Measurements from ENCODE around the gene SULT1C2.

The SULT1C2 gene

DNA sequence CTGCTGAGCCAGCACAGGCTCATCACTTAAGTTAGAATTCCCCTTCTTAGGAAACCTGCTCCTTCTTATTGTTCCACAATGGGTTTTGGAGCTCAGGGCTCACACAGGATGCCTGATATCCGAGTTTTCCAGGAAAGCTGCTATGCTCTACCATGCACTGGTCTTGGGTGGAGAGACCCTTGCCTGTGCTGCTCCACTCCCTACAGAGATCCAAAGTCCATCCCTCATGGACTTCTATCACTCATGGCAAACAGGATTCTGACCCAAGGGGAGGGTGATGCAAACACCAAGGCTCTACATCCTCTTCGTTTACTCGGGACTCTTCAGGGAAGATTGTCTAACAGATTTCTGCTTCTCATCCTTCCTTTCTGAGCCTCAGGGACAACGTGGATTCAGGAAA is 5.2 kb downstream of the SULT1C2 start:
- no peak for DNase-seq (ENCODE audit: low read depth)

DNA sequence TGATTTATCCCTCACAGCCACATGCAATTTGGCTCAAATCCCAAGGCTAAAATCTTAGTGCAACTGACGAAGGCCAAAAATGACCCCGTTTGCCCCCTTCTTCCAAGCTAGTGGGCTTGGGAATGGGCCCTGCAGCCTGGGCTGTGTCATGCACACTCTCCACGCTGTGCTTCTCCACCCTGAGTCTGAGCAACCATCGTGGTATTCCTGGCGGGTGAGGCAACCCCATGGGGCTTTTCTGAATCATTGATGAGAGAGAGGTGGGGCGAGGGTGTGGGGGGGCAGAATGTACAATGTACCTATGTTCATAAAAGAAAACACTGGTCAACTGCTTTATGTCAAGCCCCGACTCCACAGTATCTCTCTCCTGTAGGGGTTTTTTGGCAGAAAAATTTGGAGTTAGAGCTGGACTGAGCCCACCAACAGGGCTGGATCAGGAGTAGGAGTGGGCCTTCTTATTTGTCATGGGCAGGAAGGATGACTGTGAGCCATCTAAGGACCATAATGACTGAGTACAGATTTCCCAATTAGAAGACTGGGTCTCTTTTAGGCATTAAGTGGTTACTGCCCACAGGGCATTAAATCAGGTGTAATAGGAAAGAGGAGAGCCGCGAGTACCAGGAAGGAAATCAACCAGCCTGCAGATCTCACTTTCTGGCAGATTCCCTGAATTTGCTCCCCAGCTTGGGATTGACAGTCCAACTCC is 8.9 kb downstream of the SULT1C2 start:
- DNase-seq (ENCODE audit: low read depth): no peak

DNA sequence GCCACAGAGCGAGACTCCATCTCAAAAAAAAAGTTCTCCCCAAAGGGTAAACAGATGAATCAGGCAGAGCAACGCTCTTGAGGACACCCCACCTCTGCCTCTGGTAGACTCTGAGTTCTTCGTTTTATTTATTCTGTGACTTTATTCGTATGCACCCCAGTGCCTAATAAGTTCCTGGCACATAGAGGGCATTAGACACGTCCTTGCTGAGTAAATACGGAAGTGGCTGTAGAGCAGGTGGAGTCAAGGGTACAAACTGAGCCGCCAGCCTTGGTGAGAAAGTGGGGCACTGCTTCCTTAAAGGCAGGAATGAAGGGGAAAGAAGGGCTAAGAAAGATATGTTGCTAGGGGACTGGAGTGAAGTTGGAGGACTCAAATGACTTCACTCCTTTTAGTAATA is 12.9 kb downstream of the SULT1C2 start:
- no peak for DNase-seq (ENCODE audit: low read depth)

DNA sequence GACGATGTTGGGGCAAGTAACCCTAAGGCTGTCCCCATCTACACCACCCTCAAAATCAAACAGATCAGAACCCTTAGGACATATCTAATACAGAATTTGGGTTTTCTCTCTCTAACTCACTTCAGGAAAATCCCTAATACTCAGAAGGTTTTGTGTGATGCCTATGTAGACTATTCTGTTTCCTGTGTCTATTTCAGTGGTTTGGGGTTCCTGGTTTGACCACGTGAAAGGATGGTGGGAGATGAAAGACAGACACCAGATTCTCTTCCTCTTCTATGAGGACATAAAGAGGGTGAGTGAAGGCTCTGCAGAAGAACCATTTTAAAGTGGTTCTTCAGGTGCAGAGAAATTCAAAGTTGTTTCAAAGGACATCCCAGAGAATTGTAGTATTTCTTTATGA is 16.3 kb downstream of the SULT1C2 start:
- no peak for DNase-seq (ENCODE audit: low read depth)

DNA sequence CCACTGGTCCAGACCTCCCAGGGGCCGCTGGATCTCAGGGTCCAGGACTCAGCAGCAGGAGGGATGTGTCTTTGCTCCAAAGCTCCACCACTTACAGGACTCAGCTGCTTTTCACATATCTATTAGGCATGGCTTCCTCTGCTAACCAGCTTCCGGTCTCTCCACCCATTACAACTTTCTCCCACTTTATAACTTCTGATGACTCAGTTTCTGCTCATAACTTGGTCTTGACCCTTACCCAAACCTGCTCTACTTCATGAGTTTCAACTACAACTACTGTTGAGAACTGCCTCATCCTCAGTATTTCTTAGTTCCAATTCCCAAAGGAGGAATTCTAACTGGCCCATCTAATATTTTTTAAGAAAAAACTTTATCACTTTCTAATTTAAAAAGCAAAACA is 17.2 kb downstream of the SULT1C2 start:
- DNase-seq (ENCODE audit: low read depth): no peak

DNA sequence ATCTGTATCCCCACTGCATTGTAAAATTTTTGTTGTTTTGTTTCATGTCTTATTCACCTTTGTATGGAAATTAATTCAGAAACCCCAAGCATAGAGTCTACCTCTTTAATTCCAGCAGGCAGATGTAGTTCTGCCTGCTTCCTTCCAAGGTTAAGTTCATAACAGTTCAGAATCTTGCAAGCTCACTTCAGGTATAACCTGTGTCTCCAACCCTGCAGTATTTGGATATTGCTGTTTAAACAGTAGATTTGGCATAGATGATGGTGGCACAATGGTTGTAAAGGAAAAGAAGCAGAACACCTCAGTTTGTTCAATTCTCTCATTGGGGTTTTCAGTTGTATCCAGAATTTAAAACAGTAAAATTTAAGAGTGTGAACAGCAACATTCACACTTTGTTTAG is 21.2 kb downstream of the SULT1C2 start:
- no peak for DNase-seq (ENCODE audit: low read depth)

DNA sequence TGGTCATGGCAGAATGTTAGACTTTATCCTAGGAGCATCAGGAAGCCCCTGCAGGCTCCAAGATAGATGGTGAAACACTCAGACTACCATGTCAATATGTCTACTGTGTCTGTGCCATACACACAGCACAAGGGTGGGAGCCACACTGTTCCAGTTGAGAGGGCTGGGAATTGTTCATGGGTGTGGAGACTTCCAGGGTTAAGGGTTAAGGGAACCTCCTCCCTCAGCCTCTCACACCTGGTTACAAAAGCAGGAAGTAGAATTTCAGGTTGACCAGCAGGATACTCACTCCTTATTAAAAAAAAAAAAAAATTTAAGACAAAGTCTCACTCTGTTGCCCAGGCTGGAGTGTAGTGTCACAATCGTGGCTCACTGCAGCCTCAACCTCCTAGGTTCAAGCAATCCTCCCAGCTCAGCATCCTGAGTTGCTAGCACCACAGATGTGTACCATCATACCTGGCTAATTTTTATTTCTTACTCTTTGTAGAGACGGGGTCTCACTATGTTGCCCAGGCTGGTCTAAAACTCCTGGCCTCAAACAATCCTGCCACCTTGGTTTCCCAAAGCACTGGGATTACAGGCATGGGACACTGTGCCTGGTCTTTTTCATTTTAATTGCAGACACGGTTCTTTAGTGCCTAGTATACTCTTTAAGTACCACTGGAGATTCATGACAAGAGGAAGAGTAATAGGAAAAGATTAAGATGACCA is 26.0 kb downstream of the SULT1C2 start:
- DNase-seq (ENCODE audit: low read depth): no peak

DNA sequence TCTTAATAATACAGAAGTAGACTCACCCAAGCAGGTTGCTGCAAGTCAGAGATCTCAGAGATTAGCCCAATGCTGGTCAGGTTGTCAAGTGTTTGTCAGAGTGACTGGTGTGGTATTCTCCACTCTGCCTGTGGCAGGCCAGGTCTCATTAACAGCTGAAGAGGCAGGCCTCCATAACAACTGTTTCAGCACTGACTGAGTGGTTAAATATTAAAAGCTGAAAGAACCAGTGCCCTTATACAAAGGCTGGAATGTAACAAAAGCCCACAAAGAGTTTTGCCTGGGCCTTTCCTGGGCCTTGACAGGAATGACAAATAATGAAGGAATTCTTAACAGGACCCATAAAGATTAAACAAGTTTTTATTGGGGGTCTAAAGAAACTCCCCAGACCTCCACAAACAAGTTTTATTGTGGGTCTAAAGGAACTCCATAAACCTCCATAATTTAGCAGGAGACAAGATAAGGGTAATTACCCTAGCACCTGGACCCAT is 26.8 kb downstream of the SULT1C2 start:
- DNase-seq (ENCODE audit: low read depth): no peak

DNA sequence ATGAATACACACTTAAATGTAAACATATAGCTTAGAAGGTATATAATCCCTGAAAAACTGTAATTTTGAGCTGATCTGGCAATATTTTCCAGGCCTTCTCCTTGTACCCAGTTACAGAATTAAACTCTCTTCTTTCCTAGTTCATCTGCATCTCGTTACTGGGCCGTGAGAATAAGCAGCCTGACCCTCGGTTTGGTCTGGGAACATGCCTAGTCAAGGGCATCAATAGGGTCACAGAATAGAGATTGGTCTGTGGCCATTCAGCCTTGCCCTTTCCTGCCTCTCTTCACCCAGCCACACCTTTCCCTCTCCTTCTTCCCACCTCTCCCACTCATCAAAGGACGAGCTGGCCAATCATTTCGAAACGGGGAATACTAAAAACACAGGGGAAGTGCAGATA is 27.3 kb downstream of the SULT1C2 start:
- DNase-seq (ENCODE audit: low read depth): no peak

DNA sequence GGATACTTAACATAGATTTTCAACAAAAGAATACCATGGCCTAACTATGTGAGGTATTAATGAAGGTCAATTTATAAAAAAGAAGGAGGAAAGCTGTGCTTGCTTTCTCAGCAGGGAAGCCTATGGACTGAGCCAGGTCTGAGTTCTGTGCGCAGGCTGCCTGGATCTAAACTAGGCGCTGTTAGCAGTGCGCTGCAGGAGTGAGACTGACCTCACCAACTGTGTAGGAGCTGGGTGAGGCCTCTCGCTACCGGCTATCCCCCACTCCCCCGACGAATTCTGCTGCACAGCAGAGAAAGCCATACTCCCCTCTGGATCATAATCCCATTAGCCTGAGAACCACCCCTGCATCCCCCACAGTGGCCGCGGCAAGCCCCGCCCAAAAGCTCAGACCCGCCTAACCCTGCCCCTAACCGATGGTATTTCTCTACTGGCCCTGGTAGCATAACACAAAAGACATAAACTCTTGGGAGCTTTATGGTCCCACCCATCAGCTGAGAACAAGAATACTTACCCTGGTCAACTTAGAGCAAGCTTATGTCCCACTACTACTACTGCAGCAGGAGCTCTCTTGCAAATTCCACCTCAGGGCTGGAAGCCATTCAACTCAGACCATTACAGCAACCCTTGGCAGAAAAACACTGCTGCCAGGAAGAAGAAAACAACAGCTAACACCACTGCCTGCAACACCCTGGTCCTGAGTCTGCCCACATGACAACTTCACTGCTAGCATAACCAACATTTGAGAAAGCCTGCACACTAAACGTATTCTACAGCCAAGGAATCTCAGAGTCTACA is 28.0 kb downstream of the SULT1C2 start:
- no peak for DNase-seq (ENCODE audit: low read depth)

DNA sequence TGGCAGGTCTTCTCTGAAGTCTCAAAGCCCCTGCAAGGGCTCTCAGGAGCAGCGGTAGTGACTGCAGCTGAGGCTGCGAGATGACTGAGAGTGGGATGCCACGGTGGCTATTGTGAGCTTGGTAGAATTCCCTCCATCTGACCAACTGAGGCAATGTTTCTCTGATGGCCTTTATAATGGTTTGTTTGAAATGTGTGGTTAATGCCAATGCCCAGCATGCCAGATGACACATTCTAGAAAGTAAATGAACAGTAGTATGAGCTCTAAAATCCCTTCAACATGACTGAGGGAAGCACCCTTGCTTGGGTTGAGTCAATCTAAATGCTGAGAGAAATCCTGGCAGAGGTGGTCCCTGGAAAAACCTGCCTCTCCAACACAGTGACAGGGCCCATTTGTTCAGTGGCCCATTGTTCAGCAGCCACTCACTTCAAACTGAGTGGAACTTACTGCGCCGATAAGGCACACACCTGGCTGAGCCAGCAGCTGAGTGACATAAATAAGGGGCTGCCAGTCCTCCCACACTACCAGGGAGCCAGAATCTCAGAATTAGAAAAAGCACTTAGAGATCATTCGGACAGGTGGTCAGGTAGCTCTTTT is 31.7 kb downstream of the SULT1C2 start:
- DNase-seq (ENCODE audit: low read depth): no peak

DNA sequence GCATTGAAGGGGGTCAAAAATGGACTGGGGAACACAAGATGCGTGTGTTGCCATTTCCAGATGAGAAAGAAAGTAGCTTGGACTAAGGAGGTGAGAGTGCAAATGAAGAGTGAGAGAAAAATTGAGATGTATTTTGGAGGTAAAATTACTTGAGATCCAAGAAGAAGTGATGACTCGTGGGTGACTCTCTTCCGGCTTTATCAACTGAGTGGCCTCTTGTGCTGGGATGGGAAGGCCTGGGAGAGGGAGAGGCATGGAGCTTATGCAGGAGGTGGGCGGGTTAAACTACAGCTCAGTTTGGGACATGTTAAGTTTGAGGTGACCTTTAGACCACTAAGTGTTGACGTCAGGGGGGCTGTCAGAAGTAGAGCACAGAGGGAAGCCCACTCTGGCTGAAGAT is 34.9 kb downstream of the SULT1C2 start:
- DNase-seq (ENCODE audit: low read depth): no peak

DNA sequence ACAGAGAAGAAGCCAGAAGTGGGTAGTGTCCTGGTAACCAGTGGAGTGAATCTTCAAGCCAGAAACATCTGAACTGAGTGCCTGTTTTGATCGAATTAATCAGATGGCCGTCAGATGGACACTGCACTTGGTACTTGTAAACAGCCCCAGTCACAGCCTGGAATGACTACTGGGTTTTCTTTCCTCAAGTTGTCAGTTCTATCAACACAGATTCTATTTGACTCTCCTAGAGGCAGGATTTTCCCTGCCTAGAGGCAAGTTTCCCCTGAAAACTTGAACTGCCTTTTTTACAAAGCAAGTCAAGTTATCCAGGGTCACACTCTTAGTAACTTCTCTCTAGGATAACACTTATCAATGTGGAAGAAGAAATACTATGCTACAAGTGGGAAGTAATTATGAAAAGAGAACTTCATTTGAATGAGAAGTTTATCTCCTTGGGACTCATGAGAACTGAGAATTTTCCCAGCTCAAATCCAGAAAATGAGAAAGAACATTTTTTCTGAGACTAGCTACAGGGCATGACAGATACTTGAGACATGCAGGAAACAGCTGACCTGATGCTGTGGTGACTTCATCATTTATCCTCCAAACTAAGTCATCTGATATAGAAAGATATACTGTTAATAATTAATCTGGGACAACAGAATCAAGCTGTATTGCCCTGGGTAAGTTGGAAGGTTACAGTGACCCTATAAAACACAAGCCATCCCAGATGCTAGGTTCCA is 36.0 kb downstream of the SULT1C2 start:
- DNase-seq (ENCODE audit: low read depth): no peak

DNA sequence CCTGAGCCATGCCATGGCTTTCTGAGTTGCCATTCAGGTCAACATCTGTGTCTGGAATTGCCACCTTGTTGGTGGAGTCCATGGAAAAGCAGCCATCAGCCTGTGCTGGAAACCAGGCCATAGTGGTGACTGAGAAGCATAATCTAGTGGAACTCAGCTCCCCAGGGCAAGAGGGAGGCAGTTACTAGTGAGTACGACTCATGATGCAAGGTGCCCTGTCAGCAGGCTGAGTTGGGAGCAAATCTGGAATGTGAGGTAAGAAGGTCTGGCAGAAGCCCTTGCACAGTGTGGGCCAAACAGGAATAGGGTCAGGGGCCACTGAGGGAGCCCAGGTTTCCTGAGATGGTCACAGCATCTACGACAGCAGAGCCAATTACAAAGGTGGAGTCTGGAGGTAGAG is 37.1 kb downstream of the SULT1C2 start:
- DNase-seq (ENCODE audit: low read depth): no peak

DNA sequence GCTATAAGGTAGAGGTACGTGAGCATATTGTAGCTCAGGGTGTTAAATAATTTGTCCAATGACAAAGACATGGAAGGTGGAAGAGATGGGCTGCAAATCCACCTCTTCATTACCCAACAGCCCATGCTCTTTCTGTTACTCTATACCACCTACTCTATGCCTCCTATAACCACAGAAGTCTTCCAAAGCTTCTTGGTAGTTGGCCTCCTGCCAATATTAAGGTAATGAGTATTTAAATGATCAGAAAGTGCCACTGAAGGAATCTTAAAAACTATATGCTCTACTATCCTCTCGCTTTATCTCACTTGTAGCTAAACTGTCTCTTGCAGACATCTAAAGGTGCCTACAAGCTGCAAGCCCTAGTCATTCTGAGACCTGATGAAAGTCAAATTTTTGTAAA is 41.1 kb downstream of the SULT1C2 start:
- DNase-seq (ENCODE audit: low read depth): no peak

DNA sequence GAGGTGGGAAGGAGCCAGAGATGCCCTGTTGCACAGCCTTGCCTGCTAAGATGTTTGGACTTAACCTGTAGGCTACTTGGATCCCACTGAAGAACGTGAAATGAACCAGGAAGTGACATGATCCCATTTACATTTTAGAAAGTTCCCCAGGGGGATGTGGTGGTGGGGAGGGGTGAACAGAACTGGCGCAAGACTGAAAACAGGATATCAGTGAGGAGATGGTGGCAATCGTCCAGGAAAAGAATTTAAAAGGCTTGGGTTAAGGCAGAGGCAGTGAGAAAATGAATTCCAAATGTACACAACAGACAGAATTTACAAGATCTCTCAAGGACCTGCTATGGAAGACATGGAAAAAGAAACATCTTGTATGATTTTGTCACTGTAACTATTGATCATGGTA is 42.3 kb downstream of the SULT1C2 start:
- DNase-seq (ENCODE audit: low read depth): no peak

DNA sequence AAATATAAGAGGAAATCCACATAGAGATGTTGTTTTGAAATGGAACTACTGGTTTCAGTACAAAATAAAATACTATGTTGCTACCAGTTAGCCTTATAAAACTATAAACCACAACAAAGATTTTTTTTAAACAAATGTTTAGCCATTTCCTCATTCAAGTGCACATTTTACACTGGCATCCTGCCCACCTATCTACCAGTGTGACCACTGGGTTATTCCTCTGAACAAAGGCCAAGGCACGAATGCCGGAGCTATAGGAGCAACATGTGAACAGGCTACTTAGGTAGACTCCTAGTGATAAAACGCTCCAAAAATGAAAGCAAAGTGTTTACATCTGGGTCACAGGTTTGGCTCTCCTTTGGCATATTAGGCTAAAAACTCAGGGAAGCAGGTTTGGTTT is 57.3 kb downstream of the SULT1C2 start:
- DNase-seq (ENCODE audit: low read depth): no peak

DNA sequence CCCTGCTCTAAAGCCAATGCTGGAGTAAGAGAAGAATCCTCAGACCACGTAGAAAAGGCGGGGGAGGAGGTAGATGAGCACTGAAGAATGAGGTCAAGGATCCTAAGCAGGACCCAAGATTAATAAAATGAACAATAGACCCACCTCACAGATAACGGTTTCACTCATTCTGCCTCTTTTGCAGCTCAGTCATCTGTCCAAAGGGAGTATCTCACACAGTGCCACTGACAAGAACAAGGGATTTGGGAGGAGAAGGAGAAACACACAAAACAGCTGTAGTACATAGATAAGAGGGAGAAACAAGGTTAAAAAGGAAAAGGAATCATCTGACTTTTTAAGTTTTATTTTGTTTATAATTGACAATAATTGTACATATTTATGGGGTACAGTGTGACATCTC is 58.1 kb downstream of the SULT1C2 start:
- no peak for DNase-seq (ENCODE audit: low read depth)

DNA sequence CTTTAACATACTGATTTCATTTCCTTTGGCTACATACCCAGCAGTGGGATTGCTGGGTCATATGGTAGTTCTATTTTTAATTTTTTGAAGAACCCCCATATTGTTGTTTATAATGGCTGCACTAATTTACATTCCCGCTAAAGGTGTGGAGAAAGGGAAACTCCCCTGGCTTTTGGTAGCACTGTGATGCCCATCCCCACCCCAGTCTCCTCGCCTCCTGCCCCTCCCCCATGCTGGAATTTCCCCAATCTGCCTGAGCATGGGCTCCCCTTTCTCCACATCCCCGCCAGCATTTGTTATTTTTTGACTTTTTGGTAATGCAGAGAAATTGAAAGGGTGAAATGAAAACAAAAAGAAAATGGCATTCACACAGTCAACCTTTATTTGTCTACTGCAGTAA is 59.1 kb downstream of the SULT1C2 start:
- DNase-seq (ENCODE audit: low read depth): no peak

DNA sequence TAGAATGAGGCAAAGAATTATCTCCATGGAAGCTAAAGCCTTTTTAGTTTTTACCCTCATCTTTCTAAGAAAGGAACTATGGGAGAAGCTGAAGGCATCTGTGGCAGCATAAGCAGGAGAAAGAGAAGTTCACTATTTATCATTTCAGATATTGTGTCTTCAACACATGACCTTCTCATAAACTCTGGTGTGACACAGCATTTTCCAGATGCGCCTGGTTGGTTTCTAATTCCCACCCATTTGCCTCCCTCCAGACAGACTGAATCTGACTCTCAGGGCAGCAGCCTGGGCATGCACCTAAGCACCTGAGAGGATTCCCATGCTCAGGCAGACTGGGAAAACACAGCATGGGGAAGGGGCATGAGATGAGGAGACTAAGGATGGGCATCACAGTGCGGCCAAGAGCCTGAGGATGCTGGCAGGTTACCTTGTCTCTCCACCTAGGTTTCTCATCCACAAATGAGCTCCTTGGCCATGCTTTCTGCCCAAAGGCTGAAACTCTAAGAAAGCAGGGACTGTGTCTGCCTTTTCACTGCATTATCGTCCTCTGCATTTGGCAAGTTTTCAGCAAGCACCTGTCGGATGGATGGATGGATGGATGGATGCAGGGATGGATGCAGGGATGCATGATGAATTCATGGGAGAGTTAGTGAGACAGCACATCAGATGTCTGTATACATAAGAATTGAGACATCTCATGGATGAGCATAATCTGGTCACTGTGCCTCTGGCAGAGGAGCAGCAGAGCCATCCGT is 60.3 kb downstream of the SULT1C2 start:
- no peak for DNase-seq (ENCODE audit: low read depth)

DNA sequence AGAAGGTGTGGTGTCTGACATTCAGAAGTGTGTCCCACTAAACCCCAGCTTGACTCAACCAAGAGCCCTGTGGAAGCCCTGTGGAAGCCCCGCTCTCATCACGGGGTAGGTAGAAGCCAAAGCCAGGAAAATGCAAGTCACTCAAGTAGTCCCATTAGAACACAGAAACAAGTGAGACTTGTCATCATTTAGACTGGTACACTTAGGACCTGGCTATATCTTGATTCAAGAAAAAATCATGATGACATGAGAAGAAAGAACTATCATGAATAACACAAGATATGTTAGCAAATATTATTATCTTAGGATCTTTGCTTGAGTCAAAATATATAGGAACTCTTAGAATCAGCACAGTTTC is 60.9 kb downstream of the SULT1C2 start:
- no peak for DNase-seq (ENCODE audit: low read depth)
